BE2C (cell line): ENCODE results near the gene NR4A1.
A peak's percentile ranks its signal among the peaks of the same experiment; 100 is the strongest.

Source experiments
- DNase-seq: peaks from one replicate; pipeline ENCODE4 v3.0.0-alpha.2; 2020
- H3K27me3 ChIP-seq: fragments of 250-450 bp; sonication (Bioruptor Pico); 2 replicates; pipeline ENCODE4 v1.5.1; 2020; ENCODE audit warnings: mild to moderate bottlenecking
- H3K36me3 ChIP-seq: fragments of 250-450 bp; sonication (Bioruptor Pico); 2 replicates; pipeline ENCODE4 v1.5.1; 2020; ENCODE audit warnings: mild to moderate bottlenecking
- H3K4me1 ChIP-seq: fragments of 250-450 bp; sonication (Bioruptor Pico); 2 replicates; pipeline ENCODE4 v1.5.1; 2020
- H3K4me3 ChIP-seq: 2 replicates; pipeline ENCODE4 v1.5.1; 2011; ENCODE audit warnings: low read depth, low read length
- H3K9me3 ChIP-seq: fragments of 250-450 bp; sonication (Bioruptor Pico); 2 replicates; pipeline ENCODE4 v1.5.1; 2020
- CTCF ChIP-seq: IDR thresholded peaks from 2 replicates; pipeline ENCODE4 v1.5.1; 2012; ENCODE audit warnings: mild to moderate bottlenecking, low read depth, low read length

The NR4A1 gene

DNA sequence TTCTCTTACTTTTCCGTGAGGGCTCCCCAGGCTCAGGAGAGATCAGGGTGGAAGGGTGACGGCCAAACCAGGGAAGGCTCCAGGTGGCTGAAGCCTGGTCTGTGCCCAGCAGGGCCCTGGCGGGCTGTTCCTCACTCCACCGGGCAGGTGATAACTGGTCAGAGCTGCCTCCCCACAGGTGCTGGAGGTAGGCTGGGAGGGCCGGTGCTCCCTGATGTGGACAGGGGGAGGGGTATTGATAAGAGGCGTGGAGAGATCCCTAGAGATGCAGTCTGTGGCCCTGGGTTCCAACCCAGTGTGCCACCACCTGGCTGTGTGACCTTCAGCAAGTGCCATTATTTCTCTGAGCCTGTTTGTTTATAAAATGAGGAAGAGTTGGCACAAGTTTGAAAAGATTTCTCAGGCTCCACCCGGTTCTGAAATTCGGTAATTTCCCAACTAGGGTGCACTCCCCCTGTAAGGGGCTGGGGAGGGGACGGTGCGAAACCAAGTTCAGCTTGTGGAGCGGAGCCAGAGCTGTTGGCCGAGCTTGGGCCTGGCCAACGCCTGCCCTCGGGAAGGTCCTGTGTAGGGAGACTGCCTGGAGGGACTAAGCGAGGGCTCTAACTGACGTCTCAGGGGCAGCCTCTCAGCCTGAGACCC is 1.0 kb upstream of the NR4A1 start:
- Histone ChIP-seq H3K27me3 (no peaks in the 10 kb centered on the region), H3K36me3 (peaks cover 3% of the 10 kb centered on the region), H3K4me3 (peak overlapping the region; percentile 74), H3K9me3 (no peaks in the 10 kb centered on the region), H3K4me1 (peaks cover 6% of the 10 kb centered on the region; the same call in 1 of the 2 replicates)
- no peak for DNase-seq
- no peak for TF ChIP-seq CTCF

- no peak for DNase-seq
- H3K27me3 ChIP-seq = no peaks in the 10 kb centered on the region
- no peak overlapping the region for H3K4me3 ChIP-seq
- peaks cover 6% of the 10 kb centered on the region; the same call in 1 of the 2 replicates for H3K4me1 ChIP-seq
- peaks cover 12% of the 10 kb centered on the region for H3K36me3 ChIP-seq
- no peak for TF ChIP-seq CTCF
- H3K9me3 ChIP-seq = no peaks in the 10 kb centered on the region
Observed at GRCh38 chr12:52052468-52053186, 1.4 kb downstream of the NR4A1 start.

DNA sequence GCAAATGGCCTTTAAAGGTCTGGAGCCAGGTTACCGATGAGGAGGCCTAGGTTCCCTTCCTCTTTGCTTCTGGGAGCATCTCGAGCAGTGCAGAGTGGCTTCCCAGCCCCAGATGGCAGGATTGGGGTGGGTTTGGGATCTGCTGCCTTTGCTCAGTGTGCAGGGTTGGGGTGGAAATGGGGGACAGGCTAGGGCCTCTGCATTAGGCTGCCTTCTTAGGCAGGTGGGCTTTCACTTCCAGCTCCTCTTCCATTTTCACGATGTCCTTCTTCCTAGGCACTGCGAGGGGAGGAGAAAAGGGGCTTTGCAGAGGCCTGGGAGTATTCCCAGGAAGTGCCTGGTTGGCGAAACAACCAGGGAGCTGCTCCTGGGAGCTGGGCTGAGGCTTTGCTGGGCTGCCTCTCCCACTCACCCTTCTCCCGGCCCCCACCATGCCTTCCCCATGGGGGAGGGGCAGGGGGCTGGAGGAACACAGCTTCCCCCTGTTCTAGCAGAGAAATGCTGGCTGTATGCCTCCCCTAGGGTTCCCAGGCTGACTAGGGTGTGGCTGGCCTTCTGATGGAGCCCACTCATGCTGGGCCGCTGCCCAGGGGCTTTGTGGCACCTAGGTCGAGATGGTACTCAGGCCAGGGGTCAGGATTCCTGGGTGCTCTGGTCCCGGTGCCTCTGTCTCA is 2.4 kb downstream of the NR4A1 start:
- H3K27me3 ChIP-seq = no peaks in the 10 kb centered on the region
- H3K36me3 ChIP-seq = peaks cover 20% of the 10 kb centered on the region
- no peak for DNase-seq
- peaks cover 15% of the 10 kb centered on the region for H3K4me1 ChIP-seq
- no peaks in the 10 kb centered on the region for H3K9me3 ChIP-seq
- no peak for TF ChIP-seq CTCF
- H3K4me3 ChIP-seq = no peak overlapping the region

DNA sequence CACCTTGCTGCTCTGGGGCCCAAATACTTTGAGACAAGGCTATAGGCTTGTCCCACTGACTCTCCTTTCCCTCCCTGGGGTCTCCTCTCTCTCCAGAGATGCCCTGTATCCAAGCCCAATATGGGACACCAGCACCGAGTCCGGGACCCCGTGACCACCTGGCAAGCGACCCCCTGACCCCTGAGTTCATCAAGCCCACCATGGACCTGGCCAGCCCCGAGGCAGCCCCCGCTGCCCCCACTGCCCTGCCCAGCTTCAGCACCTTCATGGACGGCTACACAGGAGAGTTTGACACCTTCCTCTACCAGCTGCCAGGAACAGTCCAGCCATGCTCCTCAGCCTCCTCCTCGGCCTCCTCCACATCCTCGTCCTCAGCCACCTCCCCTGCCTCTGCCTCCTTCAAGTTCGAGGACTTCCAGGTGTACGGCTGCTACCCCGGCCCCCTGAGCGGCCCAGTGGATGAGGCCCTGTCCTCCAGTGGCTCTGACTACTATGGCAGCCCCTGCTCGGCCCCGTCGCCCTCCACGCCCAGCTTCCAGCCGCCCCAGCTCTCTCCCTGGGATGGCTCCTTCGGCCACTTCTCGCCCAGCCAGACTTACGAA is 3.1 kb downstream of the NR4A1 start:
- no peak for DNase-seq
- Histone ChIP-seq H3K36me3 (peaks cover 25% of the 10 kb centered on the region), H3K9me3 (no peaks in the 10 kb centered on the region), H3K27me3 (no peaks in the 10 kb centered on the region), H3K4me1 (peaks cover 20% of the 10 kb centered on the region), H3K4me3 (no peak overlapping the region)
- no peak for TF ChIP-seq CTCF

DNA sequence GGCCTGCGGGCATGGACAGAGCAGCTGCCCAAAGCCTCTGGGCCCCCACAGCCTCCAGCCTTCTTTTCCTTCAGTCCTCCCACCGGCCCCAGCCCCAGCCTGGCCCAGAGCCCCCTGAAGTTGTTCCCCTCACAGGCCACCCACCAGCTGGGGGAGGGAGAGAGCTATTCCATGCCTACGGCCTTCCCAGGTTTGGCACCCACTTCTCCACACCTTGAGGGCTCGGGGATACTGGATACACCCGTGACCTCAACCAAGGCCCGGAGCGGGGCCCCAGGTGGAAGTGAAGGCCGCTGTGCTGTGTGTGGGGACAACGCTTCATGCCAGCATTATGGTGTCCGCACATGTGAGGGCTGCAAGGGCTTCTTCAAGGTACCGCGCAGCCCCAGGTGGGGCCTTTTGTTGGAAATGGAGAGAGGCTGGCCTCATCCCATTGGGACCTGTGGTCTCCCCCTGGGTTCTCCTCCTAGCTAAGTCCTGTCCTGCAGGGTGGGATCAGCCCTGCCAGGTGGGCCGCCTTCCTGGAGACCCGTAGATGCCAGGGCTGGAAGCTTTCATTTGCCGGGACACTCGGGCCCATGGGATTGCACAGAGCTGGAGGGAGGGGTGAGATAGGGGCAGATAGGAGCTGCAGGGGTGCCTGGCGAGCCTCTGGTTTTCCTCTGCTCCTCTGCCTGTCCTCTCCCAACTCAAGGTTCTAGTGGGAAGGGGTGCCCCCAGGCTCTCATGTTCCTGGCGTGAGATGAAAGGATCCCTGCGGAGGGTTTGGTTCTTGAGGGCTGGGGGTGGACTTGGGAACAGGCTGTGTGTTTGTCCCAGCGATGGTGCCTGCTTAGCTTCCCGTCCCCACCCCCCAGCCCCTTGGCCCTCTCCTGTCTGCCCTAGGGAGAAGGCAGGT is 3.8 kb downstream of the NR4A1 start:
- no peak overlapping the region for H3K4me3 ChIP-seq
- H3K27me3 ChIP-seq = no peaks in the 10 kb centered on the region
- H3K36me3 ChIP-seq = peaks cover 25% of the 10 kb centered on the region
- peaks cover 20% of the 10 kb centered on the region for H3K4me1 ChIP-seq
- no peak for DNase-seq
- no peaks in the 10 kb centered on the region for H3K9me3 ChIP-seq
- TF ChIP-seq CTCF = no peak
